NCI-H526 (cell line): ENCODE results near the gene LTB4R.

Experiments
- DNase-seq, 2 experiments: peaks; one replicate each; lab custom pipeline; 2025; lab: John Stamatoyannopoulos, UW

LTB4R gene

GRCh38 chr14:24323341-24323740 is 12.0 kb downstream of the LTB4R start:
- no peak for DNase-seq

GRCh38 chr14:24324024-24324423 is 12.7 kb downstream of the LTB4R start:
- DNase-seq, result no peak

- DNase-seq, result no peak
Observed at GRCh38 chr14:24325041-24325530, 13.8 kb downstream of the LTB4R start.

GRCh38 chr14:24325963-24326362 is 14.7 kb downstream of the LTB4R start:
- no peak for DNase-seq

GRCh38 chr14:24327303-24327702 is 16.0 kb downstream of the LTB4R start:
- DNase-seq, result no peak

- DNase-seq, result peak in 1 of 2 experiments; percentile 27
Observed at GRCh38 chr14:24327914-24328313, 16.6 kb downstream of the LTB4R start.

- DNase-seq, result no peak
Observed at GRCh38 chr14:24329073-24329663, 17.9 kb downstream of the LTB4R start.

GRCh38 chr14:24329736-24330135 is 18.4 kb downstream of the LTB4R start:
- no peak for DNase-seq

- no peak for DNase-seq
Observed at GRCh38 chr14:24330973-24331674, 19.8 kb downstream of the LTB4R start.

GRCh38 chr14:24331731-24332267 is 20.5 kb downstream of the LTB4R start:
- no peak for DNase-seq

GRCh38 chr14:24332268-24332993 is 21.1 kb downstream of the LTB4R start:
- peak; percentile 41 to 80 for DNase-seq

GRCh38 chr14:24334431-24335291 is 23.4 kb downstream of the LTB4R start, which contains the start of gene ADCY4:
ADCY4 (minus strand) TSS chr14:24335071; CDS start chr14:24334652, 419 bp downstream.
- DNase-seq, result no peak

- DNase-seq, result no peak
Observed at GRCh38 chr14:24335461-24336171, 24.3 kb downstream of the LTB4R start.

GRCh38 chr14:24337144-24337823 is 26.0 kb downstream of the LTB4R start:
- DNase-seq, result no peak

GRCh38 chr14:24337824-24338175 is 26.5 kb downstream of the LTB4R start:
- no peak for DNase-seq

- no peak for DNase-seq
Observed at GRCh38 chr14:24338843-24339242, 27.5 kb downstream of the LTB4R start.

GRCh38 chr14:24339284-24340151 is 28.2 kb downstream of the LTB4R start, which contains the start of gene RIPK3:
RIPK3 (minus strand) TSS chr14:24339991; CDS start chr14:24339826, 165 bp downstream.
- DNase-seq, result no peak

GRCh38 chr14:24340606-24341005 is 29.3 kb downstream of the LTB4R start:
- peak in 1 of 2 experiments; percentile 23 for DNase-seq

- DNase-seq, result no peak
Observed at GRCh38 chr14:24342889-24343288, 31.6 kb downstream of the LTB4R start.
